Stimulated activated CD4-positive, alpha-beta T cell treated with anti-CD3 and anti-CD28 coated beads, TNF-alpha, amount 100 ng/mL, for 4 hours (primary cell): ENCODE data around the gene TTC7B.

ENCODE experiments used
- DNase-seq, 3 experiments: peaks; one replicate each; pipeline ENCODE4 v3.0.0-alpha.2; 2020; ENCODE audit warnings: low read depth in 3 of 3

TTC7B gene

DNA sequence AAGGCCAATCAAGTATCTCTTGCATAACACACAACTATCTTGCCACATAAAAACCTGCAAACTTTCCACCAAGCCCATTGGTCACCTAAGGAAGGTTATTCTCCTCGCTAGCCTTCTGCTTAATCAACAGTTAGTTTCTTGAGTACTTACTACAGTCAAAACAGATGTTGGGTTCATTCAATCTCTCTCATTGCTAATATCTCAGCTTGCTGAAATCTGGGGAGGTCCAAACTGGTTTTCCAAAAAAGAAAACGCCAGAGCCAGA is 74.6 kb downstream of the TTC7B start:
- DNase-seq = no peak

DNA sequence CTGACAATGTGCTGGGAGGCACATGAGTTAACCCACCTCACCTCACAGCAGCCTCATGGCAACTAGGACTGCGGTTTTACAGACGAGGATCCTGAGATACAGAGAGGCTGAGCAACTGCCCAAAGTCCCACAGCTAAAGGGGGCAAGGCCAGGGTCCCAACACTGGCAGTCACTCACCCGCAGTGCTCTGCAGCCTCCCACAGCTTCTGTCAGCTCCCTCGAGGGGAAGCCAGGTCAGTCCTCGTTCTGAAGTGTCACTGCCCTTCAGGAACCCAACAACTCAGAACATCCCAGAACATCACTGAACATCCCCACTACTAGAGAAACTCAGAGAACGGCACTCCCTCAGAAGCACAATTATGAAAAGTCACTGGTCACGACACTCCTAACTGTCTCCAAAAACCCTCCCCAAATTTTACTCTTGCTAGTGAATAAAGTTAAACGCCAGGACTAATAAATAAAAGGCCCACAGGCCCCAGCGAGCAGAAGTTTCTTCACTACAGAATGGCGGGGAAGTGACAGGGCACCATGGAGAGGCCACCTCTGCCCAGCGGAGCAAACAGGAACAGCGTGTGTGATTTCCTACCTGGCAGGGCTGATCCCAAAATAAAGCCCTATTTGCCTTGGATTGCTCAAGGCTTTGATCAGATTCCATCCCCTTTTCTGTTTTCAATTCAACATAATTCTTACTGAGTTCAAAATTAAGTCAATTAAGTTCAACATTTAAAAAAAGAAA is 75.1 kb downstream of the TTC7B start:
- no peak for DNase-seq

DNA sequence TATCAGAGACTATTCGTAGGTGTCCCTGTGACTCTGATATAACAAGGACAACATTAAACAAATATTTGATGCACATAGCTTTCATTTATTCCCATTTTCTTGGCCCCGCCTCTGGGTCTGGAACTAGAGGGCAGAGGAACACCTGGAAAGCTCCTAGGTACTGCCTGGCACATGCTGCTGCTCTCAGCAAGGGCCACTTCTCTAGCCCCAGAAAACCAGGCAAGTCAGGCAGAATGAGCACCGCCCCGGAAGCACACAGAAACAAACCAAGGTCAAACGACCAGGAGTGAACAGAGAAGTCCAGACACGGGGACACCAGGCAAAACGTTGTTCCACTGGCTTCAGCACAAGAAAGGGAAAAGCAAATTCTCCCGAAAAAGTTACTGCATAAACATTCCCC is 76.1 kb downstream of the TTC7B start:
- no peak for DNase-seq

DNA sequence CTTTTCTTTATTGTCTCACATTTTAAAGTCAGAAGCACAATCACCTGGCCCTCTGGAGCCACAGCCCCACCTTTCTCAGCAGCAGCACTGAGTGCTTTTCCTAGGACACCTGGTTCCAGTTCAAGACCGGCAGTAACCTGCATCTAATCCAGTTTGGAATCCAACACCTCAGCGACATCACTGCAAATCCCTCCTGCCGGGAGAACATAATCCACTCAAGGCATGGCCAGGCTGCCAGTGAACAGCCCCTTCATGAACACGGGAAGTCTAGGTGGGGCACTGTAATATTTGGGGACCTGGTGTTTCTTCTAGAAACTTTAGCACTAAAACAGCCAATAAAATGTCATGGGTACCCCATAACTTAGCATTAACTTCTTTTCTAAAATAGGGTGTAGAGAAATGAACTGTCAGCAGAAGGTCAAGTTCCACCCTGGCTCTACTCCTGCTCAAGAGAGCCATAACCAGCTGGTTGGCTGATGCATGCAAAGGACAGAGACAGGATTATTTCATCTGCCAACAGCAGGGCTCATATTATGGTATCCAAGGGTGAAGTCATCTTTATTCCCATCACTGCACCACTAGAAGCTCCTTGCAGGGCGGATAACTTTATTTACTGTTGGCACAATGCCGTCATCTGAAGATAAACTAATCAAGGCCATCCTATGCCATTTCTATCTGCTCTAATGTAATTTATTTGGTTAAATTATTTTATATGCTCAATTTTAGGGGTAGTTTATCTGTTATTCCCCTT is 76.7 kb downstream of the TTC7B start:
- DNase-seq = no peak

DNA sequence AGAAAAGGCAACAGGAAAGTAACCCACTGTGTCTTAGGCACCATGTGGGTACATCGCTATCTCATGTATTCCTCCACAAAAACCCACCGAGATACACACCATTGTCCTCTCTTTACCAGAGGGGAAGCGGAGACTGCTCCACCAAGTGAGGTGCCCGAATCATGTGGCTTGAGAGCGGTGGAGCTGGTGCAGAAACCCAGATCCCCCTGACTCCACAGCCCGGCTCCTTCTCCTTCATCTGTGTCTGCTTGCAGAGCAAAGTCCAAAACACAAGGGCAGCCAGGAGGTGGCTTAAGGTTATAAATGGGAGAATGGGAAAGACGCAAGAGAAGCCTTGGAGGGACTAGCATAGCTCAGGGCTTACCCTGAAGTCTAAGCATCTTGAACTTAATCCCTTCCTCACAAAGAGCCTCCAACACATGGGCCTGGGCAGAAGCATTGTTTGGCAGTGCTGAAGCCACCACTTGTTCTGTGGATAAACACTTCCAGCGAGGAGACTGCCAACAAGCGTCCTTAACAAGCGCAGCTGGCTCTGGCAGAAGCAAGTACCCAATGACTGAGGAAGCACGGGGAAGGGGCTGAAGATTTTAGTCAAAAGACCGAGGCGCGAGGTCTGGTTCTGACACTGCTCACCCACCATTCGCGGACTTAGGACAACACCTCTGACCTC is 83.0 kb downstream of the TTC7B start:
- no peak for DNase-seq

DNA sequence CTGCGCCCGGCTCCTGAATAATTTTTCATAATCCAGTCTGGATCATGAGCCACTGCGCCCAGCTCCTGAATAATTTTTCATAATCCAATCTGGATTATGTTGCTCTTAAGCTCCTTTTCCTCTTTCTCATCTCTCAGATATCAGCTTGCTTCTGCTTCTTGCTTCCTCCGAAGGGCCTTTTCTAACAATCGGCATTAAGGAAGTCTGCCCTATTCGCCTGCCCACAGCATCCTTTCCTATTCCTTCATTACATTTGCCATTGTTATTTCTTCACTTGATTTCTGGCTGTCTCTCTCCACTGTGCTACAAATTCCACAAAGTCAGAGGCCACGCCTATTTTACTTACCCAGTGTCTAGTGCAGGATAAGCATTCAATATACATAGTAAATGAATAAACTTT is 83.5 kb downstream of the TTC7B start:
- DNase-seq = no peak

DNA sequence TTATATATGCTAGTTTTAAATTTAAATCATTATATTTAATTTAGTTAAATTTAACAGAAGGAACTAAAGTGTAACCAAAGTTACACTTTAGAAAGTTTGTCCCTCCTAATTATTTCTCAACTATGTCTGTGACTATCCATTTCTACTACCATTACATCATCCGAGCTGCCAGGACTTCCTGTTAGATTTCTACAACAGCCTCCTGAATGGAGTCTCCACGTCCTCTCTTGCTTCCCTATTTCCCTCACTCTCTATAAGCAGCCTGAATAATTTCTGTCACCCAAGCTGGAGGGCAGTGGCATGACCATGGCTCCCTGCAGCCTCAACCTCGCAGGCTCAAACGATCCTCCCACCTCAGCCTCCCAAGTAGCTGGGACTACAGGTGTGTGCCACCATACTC is 84.1 kb downstream of the TTC7B start:
- no peak for DNase-seq

DNA sequence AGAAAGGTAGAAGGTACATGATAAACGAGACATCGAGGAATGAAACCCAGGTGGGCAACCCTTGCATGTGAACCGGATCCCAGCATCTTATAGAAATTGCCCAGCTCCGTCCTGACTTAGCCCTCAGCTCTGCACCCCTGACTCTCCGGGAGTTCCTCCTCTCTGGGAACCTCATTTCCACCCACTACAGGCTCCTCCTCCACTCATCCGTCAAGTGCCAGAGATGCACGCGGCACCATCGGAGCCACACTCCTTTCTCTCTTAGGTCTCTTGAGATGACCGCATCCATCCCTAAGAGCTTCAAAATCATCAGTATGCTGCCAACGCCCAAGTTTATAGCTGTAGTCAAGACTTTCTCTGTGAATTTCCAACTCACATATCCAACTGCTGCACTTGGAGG is 84.7 kb downstream of the TTC7B start:
- DNase-seq = no peak

DNA sequence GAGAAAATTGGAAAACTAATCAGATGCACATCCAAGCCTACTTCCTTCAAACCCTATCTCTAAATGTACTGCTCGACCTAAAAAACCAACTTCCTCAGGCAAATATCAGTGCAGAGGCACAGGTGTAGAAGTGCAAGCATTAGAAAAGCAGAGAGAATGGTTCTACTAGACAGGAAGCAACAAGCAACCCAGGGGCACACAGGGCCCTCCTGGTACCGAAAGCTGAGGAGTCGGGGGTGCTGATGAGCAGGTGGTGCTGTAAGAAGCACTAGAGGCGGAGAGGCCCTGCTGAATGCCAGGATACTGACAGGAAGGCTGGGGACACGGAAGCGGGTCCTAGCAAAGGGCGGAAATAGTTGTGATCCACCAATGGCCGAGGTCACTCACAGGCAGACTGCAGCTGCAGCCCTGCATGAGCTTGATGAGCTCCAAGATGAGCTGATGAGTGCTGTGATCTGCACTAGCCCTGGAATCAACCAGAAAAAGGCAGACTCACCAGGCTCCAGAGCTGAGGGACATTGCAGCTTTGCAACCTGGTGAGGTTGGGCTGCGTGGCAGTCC is 85.9 kb downstream of the TTC7B start:
- no peak for DNase-seq

DNA sequence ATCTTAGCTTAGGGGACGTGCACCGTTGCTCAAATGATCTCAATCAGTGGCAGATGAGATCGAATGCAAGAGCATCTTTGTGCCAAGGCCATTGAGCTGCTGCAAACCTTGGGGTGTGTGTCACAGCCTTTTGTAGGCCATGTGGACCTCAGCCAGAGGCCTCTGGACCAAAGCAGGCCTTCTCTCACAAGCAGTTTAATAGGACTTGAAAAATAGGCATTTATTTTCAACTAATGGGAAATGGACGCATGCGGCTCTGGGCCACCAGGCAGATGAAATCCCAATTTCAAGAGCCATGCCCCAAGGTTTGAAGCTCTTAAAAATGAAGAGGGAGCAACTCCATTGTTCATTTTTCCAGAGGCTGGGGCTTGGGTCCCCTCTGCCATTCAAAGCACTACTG is 87.3 kb downstream of the TTC7B start:
- DNase-seq = no peak

DNA sequence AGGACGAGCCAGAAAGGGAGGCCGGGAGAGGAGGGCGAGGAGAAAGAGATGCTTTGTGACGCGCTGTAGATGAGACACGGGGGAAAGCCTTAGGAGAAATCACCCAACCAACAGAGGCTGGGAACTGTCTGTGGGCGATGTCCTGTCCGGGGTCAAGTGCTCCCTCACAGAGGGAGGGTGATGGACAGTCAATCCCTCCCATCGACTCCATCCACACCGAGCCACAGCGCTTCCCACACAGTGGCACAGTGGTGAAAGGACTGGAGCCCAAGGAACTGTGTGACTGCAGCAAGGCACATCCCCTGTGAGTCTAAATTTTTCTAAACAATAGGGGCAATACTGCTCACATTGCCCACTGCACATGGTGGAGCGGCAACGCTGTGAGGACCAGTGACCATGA is 89.1 kb downstream of the TTC7B start:
- DNase-seq = no peak

DNA sequence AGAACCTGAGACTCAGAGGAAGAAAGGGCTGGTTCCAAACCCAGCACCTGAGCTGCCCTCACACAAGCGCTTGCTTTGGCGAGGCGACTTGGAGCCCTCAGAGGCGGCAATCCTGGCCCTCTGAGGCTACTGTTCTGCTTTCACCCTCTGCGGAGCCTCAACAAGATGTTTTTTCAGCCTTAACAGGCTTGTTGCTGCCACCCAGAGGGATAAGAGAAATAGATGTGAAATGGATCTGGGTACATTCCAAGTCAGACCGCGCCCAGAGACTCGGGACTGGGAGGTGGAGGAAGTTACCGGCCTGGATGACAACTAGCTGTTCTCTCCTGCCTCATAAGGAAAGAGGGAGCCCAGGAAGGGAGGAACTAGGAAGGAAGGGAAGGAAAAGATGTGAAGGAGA is 89.6 kb downstream of the TTC7B start:
- DNase-seq = no peak

DNA sequence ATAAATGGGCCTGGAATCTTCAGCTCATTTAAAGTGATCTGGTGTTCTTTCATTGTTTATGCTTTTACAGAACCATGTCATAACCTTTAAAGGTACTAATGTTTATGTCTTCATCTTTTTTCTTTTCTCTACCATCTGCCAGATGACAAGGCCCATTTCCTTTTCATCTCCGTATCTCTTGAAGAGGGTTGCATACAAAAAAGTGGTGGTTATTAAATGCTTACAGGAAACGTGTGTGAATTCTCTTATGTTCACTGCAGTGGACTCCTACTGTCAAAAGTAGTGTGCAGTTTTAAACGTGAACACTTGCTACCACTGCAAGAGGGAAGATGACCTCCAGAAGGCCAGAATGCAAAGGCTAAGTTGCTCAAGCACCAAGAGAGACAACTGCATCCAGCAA is 91.4 kb downstream of the TTC7B start:
- no peak for DNase-seq

DNA sequence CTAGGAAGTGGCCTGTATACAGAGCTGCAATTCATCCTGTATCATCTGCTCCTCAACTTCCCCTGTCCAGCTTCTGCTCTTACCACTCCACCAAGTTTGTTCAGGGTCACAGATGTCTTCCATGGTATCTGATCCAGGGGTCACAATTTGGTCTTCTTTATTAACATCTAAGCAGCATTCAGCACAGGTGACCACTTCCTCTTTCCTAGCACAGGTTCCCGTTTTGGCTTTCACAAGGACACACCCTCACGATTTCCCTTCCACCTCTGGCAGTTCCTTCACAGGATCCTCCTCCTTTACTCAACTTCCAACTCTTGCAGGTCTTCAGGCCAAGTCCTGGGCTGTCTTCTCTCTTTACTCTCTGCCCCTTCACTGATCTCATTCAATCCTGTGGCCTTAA is 93.6 kb downstream of the TTC7B start:
- DNase-seq = no peak

DNA sequence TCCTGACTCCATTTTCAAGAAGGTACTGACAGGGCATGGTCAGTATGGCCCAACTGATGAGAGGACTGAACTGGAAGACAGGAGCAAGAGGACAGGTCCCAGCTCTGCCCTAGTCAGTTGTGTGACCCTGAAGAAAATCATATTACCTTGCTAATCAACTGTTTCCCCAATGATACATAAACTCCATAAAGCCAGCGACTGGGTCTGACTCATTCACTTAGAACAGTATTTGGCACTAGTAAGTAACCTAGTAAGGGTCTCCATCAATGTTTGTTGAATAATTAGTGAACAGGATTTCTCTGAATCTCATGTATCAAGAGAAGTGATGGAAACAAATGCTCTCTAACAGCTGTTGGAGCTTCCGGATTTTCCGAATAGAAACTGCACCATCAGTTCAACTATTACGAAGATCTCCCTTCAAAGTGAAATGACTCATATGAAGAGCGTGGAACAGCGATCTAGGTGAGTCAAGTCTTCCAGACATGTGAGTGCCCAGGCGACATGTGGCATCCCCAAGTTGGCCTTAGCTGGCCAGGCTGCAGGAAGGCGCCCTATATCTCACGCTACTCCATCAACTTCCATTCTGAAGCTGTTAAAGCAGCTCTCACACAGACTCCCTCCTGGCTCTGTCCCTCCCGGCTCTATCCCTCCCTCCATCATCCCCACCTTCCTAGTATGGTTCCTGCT is 94.5 kb downstream of the TTC7B start:
- no peak for DNase-seq

DNA sequence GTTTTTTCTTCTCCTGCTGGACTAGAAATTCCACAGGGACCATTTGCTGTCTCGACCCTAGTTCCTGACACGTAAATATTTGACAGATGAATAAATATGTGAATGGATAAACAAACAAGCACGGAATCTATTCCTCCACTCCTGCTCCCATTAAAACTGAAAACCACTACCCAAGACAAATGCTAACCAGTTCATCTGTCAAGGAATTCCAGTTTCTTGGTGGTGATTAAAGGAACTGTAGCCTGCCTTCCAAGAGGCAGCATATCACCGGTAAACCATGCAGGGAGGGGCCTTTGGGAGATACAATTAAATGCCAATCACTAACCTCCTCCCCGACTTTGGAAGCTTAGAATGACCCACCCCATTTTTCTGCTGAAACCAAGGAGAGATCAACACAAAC is 95.4 kb downstream of the TTC7B start:
- DNase-seq = no peak

DNA sequence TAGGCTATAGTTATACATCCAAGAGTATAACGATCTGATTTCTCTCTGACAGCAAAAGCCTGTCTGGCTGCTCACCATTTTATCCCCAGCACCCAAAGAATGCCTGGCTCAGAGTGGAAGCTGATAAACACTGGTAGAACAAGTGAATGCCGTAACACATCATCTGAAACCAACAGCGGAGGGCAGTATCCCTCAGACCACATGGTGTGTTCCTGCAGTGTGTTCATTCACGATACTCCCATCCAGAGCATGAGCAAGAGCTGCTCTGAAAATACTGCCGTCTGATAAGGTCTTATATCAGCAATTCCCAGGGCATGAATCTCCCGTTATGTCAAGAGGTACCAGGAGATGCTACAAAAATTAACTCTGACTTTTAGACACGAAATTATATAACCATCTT is 95.9 kb downstream of the TTC7B start:
- DNase-seq = no peak

DNA sequence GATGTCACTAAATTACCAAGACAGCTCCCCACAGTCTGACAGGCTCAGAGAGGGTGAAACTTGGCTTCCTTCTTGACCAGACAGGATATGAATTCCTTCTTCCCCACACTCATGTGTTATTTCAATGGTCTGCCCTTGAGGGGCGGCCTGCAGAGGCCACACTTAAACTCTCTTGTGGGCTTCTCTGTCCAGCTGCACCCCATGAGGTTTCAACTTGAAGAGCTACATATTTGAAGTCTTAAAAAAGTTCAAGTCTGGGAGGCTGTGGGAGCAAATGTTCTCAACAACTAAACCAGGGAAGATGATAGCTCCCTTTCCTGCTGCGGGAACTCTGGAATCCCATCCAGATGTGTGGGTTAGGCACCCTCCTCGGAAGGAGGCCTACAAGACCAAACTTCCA is 98.3 kb downstream of the TTC7B start:
- no peak for DNase-seq

DNA sequence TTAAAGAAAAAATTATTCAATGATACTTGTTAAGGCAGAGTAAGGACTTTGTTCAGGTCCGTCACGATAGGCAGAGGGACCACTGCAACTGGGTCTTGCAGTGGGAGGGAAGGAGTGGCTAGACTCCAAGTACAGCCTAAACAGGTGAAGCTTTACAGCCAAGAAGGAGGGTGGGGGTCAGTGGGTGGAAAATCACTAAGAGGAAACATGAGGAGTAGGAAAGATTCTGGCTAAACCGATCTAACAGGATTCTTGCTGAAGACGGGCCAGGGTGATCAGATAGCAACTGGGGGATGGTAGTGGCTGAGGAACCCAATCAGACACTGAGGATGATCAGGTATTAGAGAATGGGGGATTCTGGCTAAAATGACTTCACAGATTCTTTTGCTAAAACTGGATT is 100.2 kb downstream of the TTC7B start:
- no peak for DNase-seq

DNA sequence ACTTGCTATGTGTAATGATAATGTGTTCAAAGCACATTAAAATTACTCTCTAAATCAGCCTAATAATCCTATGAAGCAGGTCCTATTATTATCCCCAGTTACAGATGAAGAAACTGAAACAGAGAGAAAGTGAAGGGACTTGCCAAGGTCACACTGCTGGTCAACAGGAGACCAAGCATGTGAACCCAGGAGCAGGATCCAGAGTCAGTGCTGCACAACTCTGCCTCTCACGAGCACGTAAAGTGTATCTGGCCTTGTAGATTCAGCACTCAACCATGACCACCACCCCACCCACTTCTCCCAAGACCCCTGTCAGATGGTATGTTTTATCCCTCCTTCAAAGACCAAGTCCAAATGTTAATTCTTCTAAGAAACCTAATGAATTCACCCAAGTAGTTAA is 100.7 kb downstream of the TTC7B start:
- no peak for DNase-seq

DNA sequence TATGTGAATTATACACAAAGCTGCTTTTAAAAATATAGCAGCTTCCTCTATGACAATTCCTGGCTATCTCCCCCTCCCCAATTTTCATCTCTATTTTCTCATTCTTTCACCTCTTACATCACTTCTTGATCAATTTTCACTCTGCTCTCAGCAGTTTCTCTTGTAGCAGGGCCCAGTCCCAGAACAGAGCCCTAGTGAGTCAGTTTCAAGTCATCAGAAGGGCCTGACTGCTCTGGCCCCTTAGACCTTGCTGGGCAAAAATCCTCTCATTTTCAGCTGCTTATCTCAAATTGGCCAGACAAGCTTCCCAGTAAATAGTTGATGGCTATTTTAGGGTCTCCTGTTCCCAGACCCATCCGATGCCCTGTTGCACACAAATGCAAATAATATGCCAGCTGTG is 101.4 kb downstream of the TTC7B start:
- no peak for DNase-seq

DNA sequence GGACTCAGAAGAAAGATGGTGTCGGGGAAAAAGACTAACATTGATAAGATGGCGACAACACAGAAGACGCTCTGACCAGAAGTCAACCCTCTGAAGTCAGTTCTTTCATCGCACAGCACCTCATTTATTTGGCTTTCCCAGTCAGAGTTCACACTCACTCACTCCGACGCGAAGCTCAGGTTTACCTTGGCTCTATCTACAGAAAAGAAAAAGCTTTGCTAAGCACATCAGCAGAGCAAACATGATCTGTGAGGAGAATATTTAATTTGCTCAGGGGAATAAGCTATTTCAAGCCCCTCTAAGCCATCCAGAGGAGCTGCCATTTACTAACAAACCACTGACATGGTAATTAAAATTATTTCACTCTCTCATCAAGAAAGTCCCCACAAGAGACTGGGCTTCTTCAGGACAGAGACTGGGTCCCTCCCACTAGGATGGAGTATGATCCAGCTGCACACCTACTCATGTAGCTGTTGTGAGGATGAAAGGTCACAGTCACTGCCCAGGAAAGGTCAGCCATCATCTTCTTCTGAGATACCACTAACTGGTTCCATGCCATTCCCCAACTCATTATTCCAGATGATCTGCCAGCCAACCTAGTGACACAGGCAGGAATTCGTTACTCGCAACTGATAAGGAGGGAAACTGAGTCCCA is 111.4 kb downstream of the TTC7B start:
- no peak for DNase-seq
